ENCODE data around the gene OR6V1.

DNA sequence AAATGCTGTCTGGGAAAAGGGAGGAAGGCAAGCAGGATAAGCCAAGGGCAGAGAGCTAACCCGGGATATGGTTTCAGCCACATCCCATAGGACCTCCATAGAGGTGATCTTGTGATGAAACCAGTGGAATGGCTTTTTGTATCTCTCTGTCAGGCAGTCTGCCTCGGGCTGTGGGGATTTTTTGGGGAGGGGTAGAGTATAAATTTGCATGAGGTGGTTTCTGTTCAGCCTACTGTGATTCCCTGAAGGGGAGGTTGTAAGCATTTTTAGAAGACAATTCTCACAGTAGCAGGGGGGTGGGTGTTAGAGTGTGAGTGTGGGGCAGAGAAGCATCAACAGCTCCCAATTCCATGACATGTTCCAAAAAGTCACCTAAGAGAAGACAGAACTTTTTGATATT lies 37.1 kb upstream of the OR6V1 start:
- no peak for TF ChIP-seq SRF (IDR thresholded peaks at IDR 0.05; ENCODE audit: low read depth in 2 of 2, low read length in 2 of 2)
- no peak for TF ChIP-seq JUNB (IDR thresholded peaks at IDR 0.05)
- TF ChIP-seq, protein P1, sequence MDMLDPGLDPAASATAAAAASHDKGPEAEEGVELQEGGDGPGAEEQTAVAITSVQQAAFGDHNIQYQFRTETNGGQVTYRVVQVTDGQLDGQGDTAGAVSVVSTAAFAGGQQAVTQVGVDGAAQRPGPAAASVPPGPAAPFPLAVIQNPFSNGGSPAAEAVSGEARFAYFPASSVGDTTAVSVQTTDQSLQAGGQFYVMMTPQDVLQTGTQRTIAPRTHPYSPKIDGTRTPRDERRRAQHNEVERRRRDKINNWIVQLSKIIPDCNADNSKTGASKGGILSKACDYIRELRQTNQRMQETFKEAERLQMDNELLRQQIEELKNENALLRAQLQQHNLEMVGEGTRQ (IDR thresholded peaks at IDR 0.05; ENCODE audit: borderline replicate concordance, low read depth, low read length): no peak
- no peak for TF ChIP-seq CHD2 (IDR thresholded peaks at IDR 0.05; ENCODE audit: borderline replicate concordance, low read depth, low read length)
- TF ChIP-seq PML (IDR thresholded peaks at IDR 0.05; ENCODE audit: low read length): no peak
- TF ChIP-seq ZZZ3 (IDR thresholded peaks at IDR 0.05; ENCODE audit: control insufficient read depth, insufficient read length, low read depth): no peak
- TF ChIP-seq, protein P2, sequence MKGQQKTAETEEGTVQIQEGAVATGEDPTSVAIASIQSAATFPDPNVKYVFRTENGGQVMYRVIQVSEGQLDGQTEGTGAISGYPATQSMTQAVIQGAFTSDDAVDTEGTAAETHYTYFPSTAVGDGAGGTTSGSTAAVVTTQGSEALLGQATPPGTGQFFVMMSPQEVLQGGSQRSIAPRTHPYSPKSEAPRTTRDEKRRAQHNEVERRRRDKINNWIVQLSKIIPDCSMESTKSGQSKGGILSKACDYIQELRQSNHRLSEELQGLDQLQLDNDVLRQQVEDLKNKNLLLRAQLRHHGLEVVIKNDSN (IDR thresholded peaks at IDR 0.05; ENCODE audit: borderline replicate concordance, extremely low read length, insufficient read depth, low read depth, low read length): no peak
